D721Med (cell line): Measurements from ENCODE around the gene HOXD11.
A peak's percentile ranks its signal among the peaks of the same experiment; 100 is the strongest.

Source experiments
- DNase-seq: peaks from one replicate; pipeline ENCODE4 v3.0.0; 2011; ENCODE audit warnings: low spot score; ENCODE audit not compliant: insufficient read length
- FAIRE-seq: peaks from 2 replicates; lab custom pipeline; 2011; peaks lifted over from hg19 to GRCh38; lab: Jason Lieb, UNC
- TF ChIP-seq, protein P1 (sequence below): IDR thresholded peaks from 2 replicates; pipeline ENCODE4 v1.5.1; 2012; ENCODE audit warnings: mild to moderate bottlenecking, control low read depth; ENCODE audit not compliant: insufficient read depth; ENCODE audit errors: missing control alignments

HOXD11 gene

DNA sequence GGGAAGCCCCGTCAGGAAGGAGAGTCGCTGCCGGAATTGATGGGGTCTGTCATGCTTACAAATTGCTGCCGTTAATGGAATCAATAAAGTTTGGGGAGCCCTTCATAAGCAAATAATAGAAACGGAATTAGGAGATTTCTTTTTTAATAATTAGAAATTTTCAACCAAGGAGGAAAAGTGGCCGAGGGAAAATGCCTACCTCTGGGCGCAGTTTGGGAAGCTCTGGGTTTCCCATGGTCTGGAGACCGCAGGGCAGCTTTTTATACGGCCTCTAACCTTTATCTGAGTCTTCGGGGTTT is 24.6 kb upstream of the HOXD11 start:
- no peak for FAIRE-seq
- TF ChIP-seq, protein P1, sequence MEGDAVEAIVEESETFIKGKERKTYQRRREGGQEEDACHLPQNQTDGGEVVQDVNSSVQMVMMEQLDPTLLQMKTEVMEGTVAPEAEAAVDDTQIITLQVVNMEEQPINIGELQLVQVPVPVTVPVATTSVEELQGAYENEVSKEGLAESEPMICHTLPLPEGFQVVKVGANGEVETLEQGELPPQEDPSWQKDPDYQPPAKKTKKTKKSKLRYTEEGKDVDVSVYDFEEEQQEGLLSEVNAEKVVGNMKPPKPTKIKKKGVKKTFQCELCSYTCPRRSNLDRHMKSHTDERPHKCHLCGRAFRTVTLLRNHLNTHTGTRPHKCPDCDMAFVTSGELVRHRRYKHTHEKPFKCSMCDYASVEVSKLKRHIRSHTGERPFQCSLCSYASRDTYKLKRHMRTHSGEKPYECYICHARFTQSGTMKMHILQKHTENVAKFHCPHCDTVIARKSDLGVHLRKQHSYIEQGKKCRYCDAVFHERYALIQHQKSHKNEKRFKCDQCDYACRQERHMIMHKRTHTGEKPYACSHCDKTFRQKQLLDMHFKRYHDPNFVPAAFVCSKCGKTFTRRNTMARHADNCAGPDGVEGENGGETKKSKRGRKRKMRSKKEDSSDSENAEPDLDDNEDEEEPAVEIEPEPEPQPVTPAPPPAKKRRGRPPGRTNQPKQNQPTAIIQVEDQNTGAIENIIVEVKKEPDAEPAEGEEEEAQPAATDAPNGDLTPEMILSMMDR, result no peak
- DNase-seq, result no peak

GRCh38 chr2:176082824-176083751 is 24.0 kb upstream of the HOXD11 start:
- TF ChIP-seq, protein P1, result no peak
- DNase-seq, result no peak
- no peak for FAIRE-seq

DNA sequence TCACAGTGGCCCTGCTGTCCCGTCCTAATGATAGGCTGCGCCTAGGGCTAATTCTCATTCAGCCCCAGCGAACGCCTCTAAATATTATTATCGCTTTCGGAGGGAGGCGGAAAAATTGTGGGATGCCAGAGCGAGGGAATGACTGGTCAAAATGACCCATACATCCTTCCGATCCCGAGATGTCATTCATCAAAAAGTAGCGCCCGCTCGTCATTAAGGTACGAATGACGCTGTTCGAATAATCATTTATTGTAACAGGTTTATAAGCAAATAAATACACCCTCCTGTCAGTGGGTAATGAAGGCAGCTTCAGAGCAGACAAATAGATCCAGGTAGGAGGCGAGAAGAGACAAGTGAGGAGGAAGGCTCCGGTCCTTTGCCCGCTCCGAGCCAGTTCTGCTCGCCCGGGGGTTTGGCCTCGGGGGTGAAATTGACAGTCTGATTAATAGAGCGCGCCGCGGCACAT is 23.3 kb upstream of the HOXD11 start, which contains the start of gene EVX2:
TSS of gene EVX2 (minus strand) at position 167 of the 466 bp plus-strand sequence. CDS start 186 bp downstream, outside the sequence.
- FAIRE-seq (no peak), DNase-seq (no peak)
- TF ChIP-seq, protein P1, result no peak

GRCh38 chr2:176084611-176085119 is 22.4 kb upstream of the HOXD11 start:
- TF ChIP-seq, protein P1, result no peak
- DNase-seq (no peak), FAIRE-seq (no peak)

- FAIRE-seq (no peak), DNase-seq (no peak)
- TF ChIP-seq, protein P1, result no peak
Observed at GRCh38 chr2:176085120-176085788, 21.8 kb upstream of the HOXD11 start.

- TF ChIP-seq, protein P1, result peak; percentile 60
- no peak for FAIRE-seq
Observed at GRCh38 chr2:176085861-176086771, 21.0 kb upstream of the HOXD11 start.

More at GRCh38 chr2:176085861-176086771, 21.0 kb upstream of the HOXD11 start:
- DNase-seq, result no peak
